Lung (tissue), 12 donors: Measurements from ENCODE around the gene CACNA1S. TPM values are rescaled to one million over a fixed set of nuclear protein-coding genes. Genes with fewer than 3 reads are reported as not detected.

Experiments used
- ATAC-seq: fragments of 200-7000 bp; cut with Tn5 transposase; one replicate; pipeline ENCODE4 v1.9.1; 2020; ENCODE audit warnings: moderate number of reproducible peaks; ENCODE audit not compliant: insufficient read depth, low FRiP score
- DNase-seq, 3 donors: peaks; one replicate each; pipeline ENCODE4 v3.0.0-alpha.2; 2013 to 2017
- H3K27ac ChIP-seq, 2 donors: one replicate each; pipeline ENCODE4 v1.5.1; 2013; ENCODE audit warnings: mild to moderate bottlenecking in 2 of 2, moderate library complexity in 2 of 2, control low read depth in 1 of 2, inconsistent platforms in 1 of 2, low read depth in 1 of 2, low read length in 1 of 2
- H3K27me3 ChIP-seq, 3 donors: one replicate each; pipeline ENCODE4 v1.5.1; 2013; ENCODE audit warnings: low read length in 2 of 3; ENCODE audit not compliant: control insufficient read depth in 3 of 3, insufficient read depth in 3 of 3
- H3K36me3 ChIP-seq, 4 donors: one replicate each; pipeline ENCODE4 v1.5.1; 2013; ENCODE audit warnings: low read length in 4 of 4, mild to moderate bottlenecking in 1 of 4, moderate library complexity in 1 of 4; ENCODE audit not compliant: control insufficient read depth in 4 of 4, insufficient read depth in 4 of 4
- H3K4me1 ChIP-seq, 5 donors: one replicate each; pipeline ENCODE4 v1.5.1; 2013; ENCODE audit warnings: low read length in 5 of 5, mild to moderate bottlenecking in 2 of 5, moderate library complexity in 1 of 5; ENCODE audit not compliant: control insufficient read depth in 5 of 5, insufficient read depth in 5 of 5
- H3K4me3 ChIP-seq: one replicate; pipeline ENCODE4 v1.5.1; 2013; ENCODE audit warnings: mild to moderate bottlenecking, control low read depth, moderate library complexity
- H3K9ac ChIP-seq, 2 donors: one replicate each; pipeline ENCODE4 v1.5.1; 2013; ENCODE audit warnings: low read length in 2 of 2, control low read depth in 1 of 2; ENCODE audit not compliant: insufficient read depth in 1 of 2
- H3K9me3 ChIP-seq, 4 donors: one replicate each; pipeline ENCODE4 v1.5.1; 2013; ENCODE audit warnings: low read length in 3 of 4, mild to moderate bottlenecking in 1 of 4, moderate library complexity in 1 of 4; ENCODE audit not compliant: control insufficient read depth in 4 of 4, insufficient read depth in 3 of 4
- WGBS, 2 donors: extraction: QIAGEN DNeasy Blood & Tissue Kit; methylation state at CpG; one replicate each; pipeline ENCODE4 v1.1.7; 2013; 5-methylcytosine and 5-hydroxymethylcytosine counted together
- polyA plus RNA-seq, 2 donors: library from polyadenylated mRNA; stranded (reverse); fragments of 200-250 nt; gene quantifications; one replicate each; pipeline ENCODE4 v1.2.1, GENCODE V29; 2013
- total RNA-seq, 2 donors: library from RNA; depleted of rRNA in 1 of 2; stranded (reverse); fragments of >200 nt in 1 of 2; gene quantifications; one replicate each; pipeline ENCODE4 v1.2.1, GENCODE V29; 2014 to 2021
- TF ChIP-seq, protein P1 (sequence below): IDR thresholded peaks from 2 replicates; pipeline ENCODE4 v1.5.1; 2012; ENCODE audit warnings: mild to moderate bottlenecking; ENCODE audit errors: control extremely low read depth, extremely low read depth
- donor health status: control.
- donor health status: control.
- donor health status: Bipolar disorder and iron deficiency.
- donor health status: healthy.
- donor health status: DM: yes; HTN: yes; CAD: no.

Gene CACNA1S
- total and polyA plus RNA-seq, 4 donors = 0.01 to 0.20 (median 0.02) TPM; not detected in 1

DNA sequence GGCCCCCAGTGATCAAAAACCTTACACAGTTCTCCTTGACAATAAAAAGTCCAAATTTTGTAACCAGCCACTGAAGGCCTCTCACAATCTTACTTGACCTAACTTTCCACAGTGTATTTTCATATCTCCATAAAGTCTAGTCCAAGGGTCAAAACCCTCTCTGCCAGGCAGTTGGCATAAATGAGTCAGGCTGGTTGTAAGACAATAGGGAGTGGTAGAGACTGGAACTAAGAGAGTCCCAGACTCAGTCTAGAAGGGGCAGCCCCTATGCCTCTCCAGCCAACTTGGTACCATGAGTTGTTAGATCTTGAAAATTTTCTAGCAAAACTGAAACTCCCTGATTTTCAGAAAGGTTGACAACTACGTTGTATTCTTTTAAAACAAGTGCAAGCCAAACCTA, 109.7 kb downstream of the CACNA1S start:
- H3K9me3 ChIP-seq = no peaks in the 10 kb centered on the region
- TF ChIP-seq, protein P1, sequence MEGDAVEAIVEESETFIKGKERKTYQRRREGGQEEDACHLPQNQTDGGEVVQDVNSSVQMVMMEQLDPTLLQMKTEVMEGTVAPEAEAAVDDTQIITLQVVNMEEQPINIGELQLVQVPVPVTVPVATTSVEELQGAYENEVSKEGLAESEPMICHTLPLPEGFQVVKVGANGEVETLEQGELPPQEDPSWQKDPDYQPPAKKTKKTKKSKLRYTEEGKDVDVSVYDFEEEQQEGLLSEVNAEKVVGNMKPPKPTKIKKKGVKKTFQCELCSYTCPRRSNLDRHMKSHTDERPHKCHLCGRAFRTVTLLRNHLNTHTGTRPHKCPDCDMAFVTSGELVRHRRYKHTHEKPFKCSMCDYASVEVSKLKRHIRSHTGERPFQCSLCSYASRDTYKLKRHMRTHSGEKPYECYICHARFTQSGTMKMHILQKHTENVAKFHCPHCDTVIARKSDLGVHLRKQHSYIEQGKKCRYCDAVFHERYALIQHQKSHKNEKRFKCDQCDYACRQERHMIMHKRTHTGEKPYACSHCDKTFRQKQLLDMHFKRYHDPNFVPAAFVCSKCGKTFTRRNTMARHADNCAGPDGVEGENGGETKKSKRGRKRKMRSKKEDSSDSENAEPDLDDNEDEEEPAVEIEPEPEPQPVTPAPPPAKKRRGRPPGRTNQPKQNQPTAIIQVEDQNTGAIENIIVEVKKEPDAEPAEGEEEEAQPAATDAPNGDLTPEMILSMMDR = no peak
- H3K36me3 ChIP-seq = peaks cover 0 to 24% (median 11%) of the 10 kb centered on the region in 4 donors
- H3K4me3 ChIP-seq = no peak overlapping the region
- ATAC-seq (no peak), DNase-seq (no peak)
- H3K9ac ChIP-seq = no peak overlapping the region
- no peaks in the 10 kb centered on the region for H3K27me3 ChIP-seq
- no peaks in the 10 kb centered on the region for H3K4me1 ChIP-seq
- H3K27ac ChIP-seq = no peak overlapping the region
- 90 to 91% methylated on average over 1 of the region's 1 CpG for WGBS, 2 donors

DNA sequence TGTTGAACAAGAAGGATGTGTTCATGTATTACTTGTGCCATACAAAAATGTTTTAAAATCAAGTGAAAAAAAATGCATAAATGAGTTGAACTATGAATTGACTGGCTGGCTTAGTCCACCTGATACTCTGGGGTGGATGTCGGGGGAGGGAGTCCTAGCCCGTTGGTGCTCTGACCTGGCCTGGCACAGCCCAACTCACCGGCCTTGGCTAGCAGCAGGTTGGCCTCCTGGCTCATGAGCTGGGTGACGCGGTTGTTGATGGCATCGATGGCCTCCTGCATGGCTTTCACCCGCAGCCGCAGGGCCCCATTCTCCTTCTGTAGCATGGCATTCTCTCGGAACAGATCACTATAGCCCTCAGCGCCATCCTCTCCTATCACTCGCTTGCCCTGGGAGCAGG, 110.3 kb downstream of the CACNA1S start:
- DNase-seq = no peak

DNA sequence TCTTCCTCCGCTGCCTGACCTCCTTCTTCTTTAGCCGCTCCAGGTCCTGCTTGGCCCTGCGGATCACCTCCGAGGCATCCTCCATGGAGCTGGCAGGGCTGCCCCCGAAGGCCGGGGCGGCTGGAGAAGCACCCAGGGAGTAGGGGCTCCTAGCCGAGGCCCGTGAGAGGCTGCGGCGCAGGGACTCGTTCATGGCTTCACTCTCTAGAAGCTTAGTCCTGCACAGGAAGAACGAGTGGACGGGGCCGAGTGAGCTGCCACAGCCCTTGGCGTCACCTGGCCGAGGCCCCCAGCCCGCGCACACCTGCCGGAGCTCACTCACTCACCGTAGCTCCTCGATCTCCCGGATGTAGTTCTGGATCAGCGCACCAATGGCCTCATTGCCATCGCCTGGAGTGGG, 111.8 kb downstream of the CACNA1S start:
- Histone ChIP-seq H3K9ac (no peak overlapping the region), H3K36me3 (peaks cover 0 to 29% (median 16%) of the 10 kb centered on the region in 4 donors)

More for the DNA sequence above, 110.3 kb downstream of the CACNA1S start:
- no peak for ATAC-seq
- TF ChIP-seq, protein P1 = no peak
- no peaks in the 10 kb centered on the region for H3K27me3 ChIP-seq
- H3K9me3 ChIP-seq = no peaks in the 10 kb centered on the region
- H3K9ac ChIP-seq = no peak overlapping the region
- H3K36me3 ChIP-seq = peaks cover 0 to 27% (median 13%) of the 10 kb centered on the region in 4 donors
- no peak overlapping the region for H3K27ac ChIP-seq
- no peak overlapping the region for H3K4me3 ChIP-seq
- H3K4me1 ChIP-seq = no peaks in the 10 kb centered on the region
- 90 to 94% methylated on average over 11 of the region's 11 CpGs for WGBS, 2 donors

More for the DNA sequence above, 111.8 kb downstream of the CACNA1S start:
- Histone ChIP-seq H3K4me1 (no peaks in the 10 kb centered on the region), H3K9me3 (no peaks in the 10 kb centered on the region), H3K27me3 (no peaks in the 10 kb centered on the region), H3K4me3 (no peak overlapping the region), H3K27ac (no peak overlapping the region)
- 96 to 97% methylated on average over 25 of the region's 25 CpGs for WGBS, 2 donors
- ATAC-seq = no peak
- TF ChIP-seq, protein P1 = no peak
- no peak for DNase-seq
